A549 (cell line): ENCODE measurements around the gene LRFN2. TPM values are rescaled to one million over a fixed set of nuclear protein-coding genes. Genes with fewer than 3 reads are reported as not detected.

Experiments used
- ATAC-seq, 2 experiments: fragments of 200-7000 bp in 1 of 2; fragments of >200 bp in 1 of 2; cut with Nextera tagmentation in 1 of 2; cut with Tn5 transposase in 1 of 2; 3 replicates each; pipeline versions ENCODE4 v1.8.0 to v1.9.1; 2018 to 2020; ENCODE audit warnings: mild to moderate bottlenecking in 1 of 2, moderate library complexity in 1 of 2
- CTCF ChIA-PET: fragments of 300-600 bp; sonication (Branson Sonifier 250); formaldehyde crosslinking; extraction: SDS; loops from one replicate; lab custom pipeline; 2021; ENCODE audit warnings: antibody characterized with exemption, inconsistent platforms; lab: Yijun Ruan, JAX
- POLR2A ChIA-PET: fragments of 350-600 bp; formaldehyde crosslinking; extraction: SDS; loops from one replicate; lab custom pipeline; 2021; ENCODE audit warnings: antibody characterized with exemption, inconsistent platforms; lab: Yijun Ruan, JAX
- DNase-seq, 2 experiments: peaks; one replicate each; pipeline versions ENCODE4 v3.0.0 to v3.0.0-alpha.2; 2011 to 2016; ENCODE audit warnings: low read depth in 1 of 2, low spot score in 1 of 2
- FAIRE-seq: peaks from 2 replicates; lab custom pipeline; 2011; peaks lifted over from hg19 to GRCh38; lab: Jason Lieb, UNC
- H3K27ac ChIP-seq, 2 experiments: fragments of >200 bp; sonication (Bioruptor Twin); formaldehyde crosslinking; 3 replicates each; pipeline ENCODE4 v1.5.1; 2016 to 2017
- H3K4me1 ChIP-seq: fragments of >200 bp; sonication (Bioruptor Twin); formaldehyde crosslinking; 3 replicates; pipeline ENCODE4 v1.6.1; 2016
- H3K4me2 ChIP-seq: fragments of >200 bp; sonication (Bioruptor Twin); formaldehyde crosslinking; 3 replicates; pipeline ENCODE4 v1.6.1; 2016
- H3K4me3 ChIP-seq: fragments of >200 bp; sonication (Bioruptor Twin); formaldehyde crosslinking; 3 replicates; pipeline ENCODE4 v1.5.1; 2016
- H3K9me3 ChIP-seq: fragments of >200 bp; sonication (Bioruptor Twin); formaldehyde crosslinking; 3 replicates; pipeline ENCODE4 v1.6.1; 2016
- CBX2 ChIP-seq: fragments of 200-600 bp; sonication (generic); IDR thresholded peaks from 2 replicates; pipeline ENCODE4 v1.6.1; 2016; ENCODE audit warnings: low read depth, mild to moderate bottlenecking, borderline replicate concordance
- CTCF ChIP-seq: fragments of >200 bp; sonication (Bioruptor Twin); formaldehyde crosslinking; IDR thresholded peaks from 3 replicates; pipeline ENCODE4 v1.5.1; 2016
- E2F6 ChIP-seq: IDR thresholded peaks from 2 replicates; pipeline ENCODE4 v1.6.1; 2012; ENCODE audit warnings: low read depth, borderline replicate concordance
- EHMT2 ChIP-seq: fragments of 200-600 bp; sonication (generic); IDR thresholded peaks from 2 replicates; pipeline ENCODE4 v1.6.1; 2016; ENCODE audit warnings: antibody characterized with exemption, low read depth, mild to moderate bottlenecking, moderate library complexity
- FOSL2 ChIP-seq, 2 experiments: fragments of 450-650 bp in 1 of 2; fragments of >200 bp in 1 of 2; sonication (Bioruptor Twin) in 1 of 2; formaldehyde crosslinking; IDR thresholded peaks; 2 replicates each; pipeline versions ENCODE4 v1.5.0 to v1.6.1; 2016 to 2020; ENCODE audit warnings: mild to moderate bottlenecking in 1 of 2, moderate library complexity in 1 of 2
- GATA3 ChIP-seq: IDR thresholded peaks from 2 replicates; pipeline ENCODE4 v1.6.1; 2012; ENCODE audit warnings: borderline replicate concordance
- HES2 ChIP-seq: fragments of >200 bp; sonication (Bioruptor Twin); formaldehyde crosslinking; IDR thresholded peaks from 2 replicates; pipeline ENCODE4 v1.6.1; 2016
- MAZ ChIP-seq: fragments of 150-350 bp; IDR thresholded peaks from 2 replicates; pipeline ENCODE4 v1.6.1; 2014; ENCODE audit warnings: antibody characterized with exemption, low read depth, low read length, borderline replicate concordance
- MYC ChIP-seq: IDR thresholded peaks from 2 replicates; pipeline ENCODE4 v1.6.1; 2012; ENCODE audit warnings: mild to moderate bottlenecking, inconsistent platforms, low read length, improper control_type of control experiment, borderline replicate concordance
- NFE2L2 ChIP-seq: fragments of 150-350 bp; conservative IDR thresholded peaks from 2 replicates; pipeline ENCODE4 v1.6.1; 2014; ENCODE audit warnings: low read length
- NPAS2 ChIP-seq: fragments of 250-450 bp; sonication (Bioruptor Pico); IDR thresholded peaks from 2 replicates; pipeline ENCODE4 v1.8.0; 2022; ENCODE audit warnings: mild to moderate bottlenecking, moderate library complexity, borderline replicate concordance
- RARB ChIP-seq: fragments of 250-450 bp; sonication (Bioruptor Pico); IDR thresholded peaks from 2 replicates; pipeline ENCODE4 v1.8.0; 2021; ENCODE audit warnings: mild to moderate bottlenecking, moderate library complexity
- SREBF2 ChIP-seq: fragments of 450-650 bp; IDR thresholded peaks from 2 replicates; pipeline ENCODE4 v1.6.1; 2014; ENCODE audit warnings: mild to moderate bottlenecking, moderate library complexity
- TFCP2L1 ChIP-seq: fragments of 250-450 bp; sonication (Bioruptor Pico); IDR thresholded peaks from 2 replicates; pipeline ENCODE4 v1.5.0; 2021; ENCODE audit warnings: mild to moderate bottlenecking
- TP53 ChIP-seq: fragments of 250-450 bp; sonication (Bioruptor Pico); IDR thresholded peaks from 2 replicates; pipeline ENCODE4 v1.5.0; 2021; ENCODE audit warnings: mild to moderate bottlenecking, moderate library complexity
- ZFP36 ChIP-seq: fragments of 450-650 bp; IDR thresholded peaks from 2 replicates; pipeline ENCODE4 v1.6.1; 2014; ENCODE audit warnings: borderline replicate concordance; ENCODE audit not compliant: partially characterized antibody
- WGBS: methylation state at CpG from one replicate; pipeline ENCODE4 v1.1.6; 2017; ENCODE audit errors: missing lambda C conversion rate; 5-methylcytosine and 5-hydroxymethylcytosine counted together
- polyA plus RNA-seq, 4 experiments: library from polyadenylated mRNA; depleted of rRNA in 3 of 4; stranded (reverse); fragments of >200 nt; fragmentation: RNase III in 1 of 4; extraction: RNeasy Plus Mini Kit Qiagen cat#74134 plus additional on column Dnase treatment in 1 of 4; gene quantifications; 2 replicates in 3 of 4; 3 replicates in 1 of 4; pipeline ENCODE4 v1.2.3, GENCODE V29; 2011 to 2017
- TF ChIP-seq, protein P1 (sequence below): fragments of 250-450 bp; sonication (Bioruptor Pico); IDR thresholded peaks from 2 replicates; pipeline ENCODE4 v1.5.0; 2020; ENCODE audit warnings: low read depth, mild to moderate bottlenecking, moderate library complexity
- TF ChIP-seq, protein P2 (sequence below): fragments of 200-600 bp; sonication (generic); IDR thresholded peaks from 2 replicates; pipeline ENCODE4 v1.6.1; 2016; ENCODE audit warnings: antibody characterized with exemption, mild to moderate bottlenecking, moderate library complexity

Gene LRFN2
- polyA plus RNA-seq, 2 of the 4 experiments (the other 2 are of a cell fraction): not detected

DNA sequence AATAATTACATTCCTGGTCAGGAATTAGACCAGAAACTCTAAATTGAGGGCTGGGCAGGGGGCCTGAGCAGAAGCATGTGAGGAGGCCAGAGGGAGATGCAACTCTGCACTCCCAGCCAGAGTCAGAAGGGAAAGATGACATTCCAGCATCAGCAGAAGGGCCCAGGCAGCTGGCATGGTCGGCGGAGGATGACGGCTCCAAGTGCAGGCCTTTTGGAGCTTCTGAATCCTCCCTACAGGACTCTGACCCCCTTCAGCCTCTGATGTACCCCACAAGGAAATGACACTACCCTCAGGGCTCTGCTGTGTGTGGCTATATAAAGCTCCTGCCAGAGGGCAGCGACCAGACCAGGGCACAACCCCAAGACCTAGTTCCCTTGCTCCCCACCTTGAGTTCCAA is 1.9 kb downstream of the LRFN2 start (continued):
- TF ChIP-seq, protein P1, sequence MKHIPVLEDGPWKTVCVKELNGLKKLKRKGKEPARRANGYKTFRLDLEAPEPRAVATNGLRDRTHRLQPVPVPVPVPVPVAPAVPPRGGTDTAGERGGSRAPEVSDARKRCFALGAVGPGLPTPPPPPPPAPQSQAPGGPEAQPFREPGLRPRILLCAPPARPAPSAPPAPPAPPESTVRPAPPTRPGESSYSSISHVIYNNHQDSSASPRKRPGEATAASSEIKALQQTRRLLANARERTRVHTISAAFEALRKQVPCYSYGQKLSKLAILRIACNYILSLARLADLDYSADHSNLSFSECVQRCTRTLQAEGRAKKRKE (CRISPR knock-in tag): no peak
- TF ChIP-seq E2F6 (no peak), ZFP36 (no peak), MYC (no peak)
- TF ChIP-seq, all 56 proteins: peak for 0

- TF ChIP-seq FOSL2 (IDR thresholded peaks at IDR 0.05) (no peak), FOSL2 (CRISPR knock-in tag; IDR thresholded peaks at IDR 0.05) (no peak), GATA3 (no peak), NFE2L2 (no peak), CBX2 (no peak), MAZ (no peak), NPAS2 (CRISPR knock-in tag) (no peak), SREBF2 (no peak), TP53 (CRISPR knock-in tag) (no peak), MYC (no peak), RARB (CRISPR knock-in tag) (no peak), CTCF (no peak), HES2 (no peak), TFCP2L1 (CRISPR knock-in tag) (no peak), EHMT2 (no peak)
- TF ChIP-seq, protein P2, sequence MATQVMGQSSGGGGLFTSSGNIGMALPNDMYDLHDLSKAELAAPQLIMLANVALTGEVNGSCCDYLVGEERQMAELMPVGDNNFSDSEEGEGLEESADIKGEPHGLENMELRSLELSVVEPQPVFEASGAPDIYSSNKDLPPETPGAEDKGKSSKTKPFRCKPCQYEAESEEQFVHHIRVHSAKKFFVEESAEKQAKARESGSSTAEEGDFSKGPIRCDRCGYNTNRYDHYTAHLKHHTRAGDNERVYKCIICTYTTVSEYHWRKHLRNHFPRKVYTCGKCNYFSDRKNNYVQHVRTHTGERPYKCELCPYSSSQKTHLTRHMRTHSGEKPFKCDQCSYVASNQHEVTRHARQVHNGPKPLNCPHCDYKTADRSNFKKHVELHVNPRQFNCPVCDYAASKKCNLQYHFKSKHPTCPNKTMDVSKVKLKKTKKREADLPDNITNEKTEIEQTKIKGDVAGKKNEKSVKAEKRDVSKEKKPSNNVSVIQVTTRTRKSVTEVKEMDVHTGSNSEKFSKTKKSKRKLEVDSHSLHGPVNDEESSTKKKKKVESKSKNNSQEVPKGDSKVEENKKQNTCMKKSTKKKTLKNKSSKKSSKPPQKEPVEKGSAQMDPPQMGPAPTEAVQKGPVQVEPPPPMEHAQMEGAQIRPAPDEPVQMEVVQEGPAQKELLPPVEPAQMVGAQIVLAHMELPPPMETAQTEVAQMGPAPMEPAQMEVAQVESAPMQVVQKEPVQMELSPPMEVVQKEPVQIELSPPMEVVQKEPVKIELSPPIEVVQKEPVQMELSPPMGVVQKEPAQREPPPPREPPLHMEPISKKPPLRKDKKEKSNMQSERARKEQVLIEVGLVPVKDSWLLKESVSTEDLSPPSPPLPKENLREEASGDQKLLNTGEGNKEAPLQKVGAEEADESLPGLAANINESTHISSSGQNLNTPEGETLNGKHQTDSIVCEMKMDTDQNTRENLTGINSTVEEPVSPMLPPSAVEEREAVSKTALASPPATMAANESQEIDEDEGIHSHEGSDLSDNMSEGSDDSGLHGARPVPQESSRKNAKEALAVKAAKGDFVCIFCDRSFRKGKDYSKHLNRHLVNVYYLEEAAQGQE: no peak
- ChIA-PET POLR2A (no interaction called here), CTCF (interaction anchor here (1.0 to 1.6 kb wide), 2 partner anchors 11 to 16 kb away, joined by 3 read pairs; no protein-coding TSS in a partner anchor)
- WGBS: 13% methylated on average over 2 of the region's 2 CpGs
- H3K27ac ChIP-seq: no peak overlapping the region
- no peak overlapping the region for H3K4me3 ChIP-seq
- no peaks in the 10 kb centered on the region for H3K4me1 ChIP-seq
- H3K4me2 ChIP-seq: no peak overlapping the region
- no peak for DNase-seq
- no peak for ATAC-seq
- no peak for FAIRE-seq
- no peaks in the 10 kb centered on the region for H3K9me3 ChIP-seq
These were observed 2.4 kb downstream of the LRFN2 start for GRCh38 chr6:40584741-40585140.
